ENCODE results near the gene RPS18. TPM values are rescaled to one million over a fixed set of nuclear protein-coding genes. Genes with fewer than 3 reads are reported as not detected.
A peak's percentile ranks its signal among the peaks of the same experiment; 100 is the strongest.

Gene RPS18
- total and polyA plus RNA-seq, 2 of the 13 experiments (the other 11 are each of a cell fraction or from before 2014, with no cell fraction given), result 3,896 to 5,806 TPM

DNA sequence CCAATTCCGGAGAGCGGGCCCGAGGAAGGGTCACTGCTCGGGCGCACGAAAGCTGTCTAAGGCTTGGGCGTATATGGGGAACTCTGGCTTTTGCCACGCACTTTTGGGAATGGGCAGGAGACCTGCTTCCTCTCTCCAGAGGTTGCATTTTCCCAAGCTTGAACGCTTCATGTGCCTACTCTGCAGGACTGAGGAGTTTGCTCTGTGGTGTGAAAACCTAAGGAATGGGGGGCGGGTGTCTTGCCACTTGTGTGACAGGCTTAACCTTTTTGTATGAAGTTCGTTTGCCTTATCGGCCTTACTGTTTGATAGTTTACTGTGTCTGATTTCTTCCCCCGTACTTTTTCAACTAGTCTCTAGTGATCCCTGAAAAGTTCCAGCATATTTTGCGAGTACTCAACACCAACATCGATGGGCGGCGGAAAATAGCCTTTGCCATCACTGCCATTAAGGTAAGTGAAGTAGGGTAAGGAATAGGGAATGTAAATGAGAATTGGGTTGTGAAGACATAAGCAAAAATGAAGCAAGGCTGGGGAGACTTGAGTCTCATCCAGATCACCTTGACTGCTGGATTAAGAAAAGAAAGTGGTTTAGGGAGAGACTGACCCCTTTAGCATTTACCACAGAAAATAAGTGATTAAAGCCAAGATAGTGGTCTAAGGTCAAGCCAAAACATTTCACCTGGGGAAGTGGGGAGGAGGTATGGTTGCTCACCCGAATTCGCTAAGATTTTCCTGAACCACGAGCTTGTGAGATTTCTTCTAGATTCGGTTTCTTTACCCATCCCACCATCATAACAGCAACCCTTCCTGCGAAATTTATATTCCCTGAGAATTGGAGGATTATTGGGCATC is 627 bp downstream of the RPS18 start (continued):
- no peak for TF ChIP-seq GRHL1 (CRISPR knock-in tag; conservative IDR thresholded peaks at IDR 0.05)
- no peak for TF ChIP-seq ZNF33A (CRISPR knock-in tag; IDR thresholded peaks at IDR 0.05; ENCODE audit: borderline replicate concordance)
- TF ChIP-seq, protein P1, sequence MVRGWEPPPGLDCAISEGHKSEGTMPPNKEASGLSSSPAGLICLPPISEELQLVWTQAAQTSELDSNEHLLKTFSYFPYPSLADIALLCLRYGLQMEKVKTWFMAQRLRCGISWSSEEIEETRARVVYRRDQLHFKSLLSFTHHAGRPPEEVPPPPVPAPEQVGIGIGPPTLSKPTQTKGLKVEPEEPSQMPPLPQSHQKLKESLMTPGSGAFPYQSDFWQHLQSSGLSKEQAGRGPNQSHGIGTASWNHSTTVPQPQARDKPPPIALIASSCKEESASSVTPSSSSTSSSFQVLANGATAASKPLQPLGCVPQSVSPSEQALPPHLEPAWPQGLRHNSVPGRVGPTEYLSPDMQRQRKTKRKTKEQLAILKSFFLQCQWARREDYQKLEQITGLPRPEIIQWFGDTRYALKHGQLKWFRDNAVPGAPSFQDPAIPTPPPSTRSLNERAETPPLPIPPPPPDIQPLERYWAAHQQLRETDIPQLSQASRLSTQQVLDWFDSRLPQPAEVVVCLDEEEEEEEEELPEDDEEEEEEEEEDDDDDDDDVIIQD (CRISPR knock-in tag; IDR thresholded peaks at IDR 0.05; ENCODE audit: low read depth), result no peak
- no peak for TF ChIP-seq ZNF550 (CRISPR knock-in tag; IDR thresholded peaks at IDR 0.05; ENCODE audit: borderline replicate concordance)
- no peak for TF ChIP-seq ZNF33B (CRISPR knock-in tag; IDR thresholded peaks at IDR 0.05)
- TF ChIP-seq, protein P2, sequence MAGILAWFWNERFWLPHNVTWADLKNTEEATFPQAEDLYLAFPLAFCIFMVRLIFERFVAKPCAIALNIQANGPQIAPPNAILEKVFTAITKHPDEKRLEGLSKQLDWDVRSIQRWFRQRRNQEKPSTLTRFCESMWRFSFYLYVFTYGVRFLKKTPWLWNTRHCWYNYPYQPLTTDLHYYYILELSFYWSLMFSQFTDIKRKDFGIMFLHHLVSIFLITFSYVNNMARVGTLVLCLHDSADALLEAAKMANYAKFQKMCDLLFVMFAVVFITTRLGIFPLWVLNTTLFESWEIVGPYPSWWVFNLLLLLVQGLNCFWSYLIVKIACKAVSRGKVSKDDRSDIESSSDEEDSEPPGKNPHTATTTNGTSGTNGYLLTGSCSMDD (CRISPR knock-in tag; IDR thresholded peaks at IDR 0.05), result peak; percentile 67; the same call in 1 of the 2 replicates
- TF ChIP-seq, protein P3, sequence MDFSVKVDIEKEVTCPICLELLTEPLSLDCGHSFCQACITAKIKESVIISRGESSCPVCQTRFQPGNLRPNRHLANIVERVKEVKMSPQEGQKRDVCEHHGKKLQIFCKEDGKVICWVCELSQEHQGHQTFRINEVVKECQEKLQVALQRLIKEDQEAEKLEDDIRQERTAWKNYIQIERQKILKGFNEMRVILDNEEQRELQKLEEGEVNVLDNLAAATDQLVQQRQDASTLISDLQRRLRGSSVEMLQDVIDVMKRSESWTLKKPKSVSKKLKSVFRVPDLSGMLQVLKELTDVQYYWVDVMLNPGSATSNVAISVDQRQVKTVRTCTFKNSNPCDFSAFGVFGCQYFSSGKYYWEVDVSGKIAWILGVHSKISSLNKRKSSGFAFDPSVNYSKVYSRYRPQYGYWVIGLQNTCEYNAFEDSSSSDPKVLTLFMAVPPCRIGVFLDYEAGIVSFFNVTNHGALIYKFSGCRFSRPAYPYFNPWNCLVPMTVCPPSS (IDR thresholded peaks at IDR 0.05), result no peak
- no peak for TF ChIP-seq ATF7 (IDR thresholded peaks at IDR 0.05)
- no peak for TF ChIP-seq ATF7 (CRISPR knock-in tag; IDR thresholded peaks at IDR 0.05)
- no peak for TF ChIP-seq KDM3A (CRISPR knock-in tag; IDR thresholded peaks at IDR 0.05; ENCODE audit: low read depth)
- TF ChIP-seq ZNF574 (CRISPR knock-in tag; IDR thresholded peaks at IDR 0.05), result no peak
- TF ChIP-seq ZGPAT (CRISPR knock-in tag; IDR thresholded peaks at IDR 0.05), result no peak
- 0 out of 2 replicates have a peak, but pooled peaks have one; percentile 12 for TF ChIP-seq KMT2A (CRISPR knock-in tag; IDR thresholded peaks at IDR 0.05)
- TF ChIP-seq, protein P4, sequence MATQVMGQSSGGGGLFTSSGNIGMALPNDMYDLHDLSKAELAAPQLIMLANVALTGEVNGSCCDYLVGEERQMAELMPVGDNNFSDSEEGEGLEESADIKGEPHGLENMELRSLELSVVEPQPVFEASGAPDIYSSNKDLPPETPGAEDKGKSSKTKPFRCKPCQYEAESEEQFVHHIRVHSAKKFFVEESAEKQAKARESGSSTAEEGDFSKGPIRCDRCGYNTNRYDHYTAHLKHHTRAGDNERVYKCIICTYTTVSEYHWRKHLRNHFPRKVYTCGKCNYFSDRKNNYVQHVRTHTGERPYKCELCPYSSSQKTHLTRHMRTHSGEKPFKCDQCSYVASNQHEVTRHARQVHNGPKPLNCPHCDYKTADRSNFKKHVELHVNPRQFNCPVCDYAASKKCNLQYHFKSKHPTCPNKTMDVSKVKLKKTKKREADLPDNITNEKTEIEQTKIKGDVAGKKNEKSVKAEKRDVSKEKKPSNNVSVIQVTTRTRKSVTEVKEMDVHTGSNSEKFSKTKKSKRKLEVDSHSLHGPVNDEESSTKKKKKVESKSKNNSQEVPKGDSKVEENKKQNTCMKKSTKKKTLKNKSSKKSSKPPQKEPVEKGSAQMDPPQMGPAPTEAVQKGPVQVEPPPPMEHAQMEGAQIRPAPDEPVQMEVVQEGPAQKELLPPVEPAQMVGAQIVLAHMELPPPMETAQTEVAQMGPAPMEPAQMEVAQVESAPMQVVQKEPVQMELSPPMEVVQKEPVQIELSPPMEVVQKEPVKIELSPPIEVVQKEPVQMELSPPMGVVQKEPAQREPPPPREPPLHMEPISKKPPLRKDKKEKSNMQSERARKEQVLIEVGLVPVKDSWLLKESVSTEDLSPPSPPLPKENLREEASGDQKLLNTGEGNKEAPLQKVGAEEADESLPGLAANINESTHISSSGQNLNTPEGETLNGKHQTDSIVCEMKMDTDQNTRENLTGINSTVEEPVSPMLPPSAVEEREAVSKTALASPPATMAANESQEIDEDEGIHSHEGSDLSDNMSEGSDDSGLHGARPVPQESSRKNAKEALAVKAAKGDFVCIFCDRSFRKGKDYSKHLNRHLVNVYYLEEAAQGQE (IDR thresholded peaks at IDR 0.05; ENCODE audit: borderline replicate concordance in 1 of 2, low read depth in 1 of 2, low read length in 2 of 2), result no peak

All from HepG2 (cell line).